Lung (tissue), 12 donors: ENCODE results near the gene CCDC47. TPM values are rescaled to one million over a fixed set of nuclear protein-coding genes. Genes with fewer than 3 reads are reported as not detected.

Experiments
- ATAC-seq: fragments of 200-7000 bp; cut with Tn5 transposase; one replicate; pipeline ENCODE4 v1.9.1; 2020; ENCODE audit warnings: moderate number of reproducible peaks; ENCODE audit not compliant: insufficient read depth, low FRiP score
- DNase-seq, 3 donors: peaks; one replicate each; pipeline ENCODE4 v3.0.0-alpha.2; 2013 to 2017
- H3K27ac ChIP-seq, 2 donors: one replicate each; pipeline ENCODE4 v1.5.1; 2013; ENCODE audit warnings: mild to moderate bottlenecking in 2 of 2, moderate library complexity in 2 of 2, control low read depth in 1 of 2, inconsistent platforms in 1 of 2, low read depth in 1 of 2, low read length in 1 of 2
- H3K27me3 ChIP-seq, 3 donors: one replicate each; pipeline ENCODE4 v1.5.1; 2013; ENCODE audit warnings: low read length in 2 of 3; ENCODE audit not compliant: control insufficient read depth in 3 of 3, insufficient read depth in 3 of 3
- H3K36me3 ChIP-seq, 4 donors: one replicate each; pipeline ENCODE4 v1.5.1; 2013; ENCODE audit warnings: low read length in 4 of 4, mild to moderate bottlenecking in 1 of 4, moderate library complexity in 1 of 4; ENCODE audit not compliant: control insufficient read depth in 4 of 4, insufficient read depth in 4 of 4
- H3K4me1 ChIP-seq, 5 donors: one replicate each; pipeline ENCODE4 v1.5.1; 2013; ENCODE audit warnings: low read length in 5 of 5, mild to moderate bottlenecking in 2 of 5, moderate library complexity in 1 of 5; ENCODE audit not compliant: control insufficient read depth in 5 of 5, insufficient read depth in 5 of 5
- H3K4me3 ChIP-seq: one replicate; pipeline ENCODE4 v1.5.1; 2013; ENCODE audit warnings: mild to moderate bottlenecking, control low read depth, moderate library complexity
- H3K9ac ChIP-seq, 2 donors: one replicate each; pipeline ENCODE4 v1.5.1; 2013; ENCODE audit warnings: low read length in 2 of 2, control low read depth in 1 of 2; ENCODE audit not compliant: insufficient read depth in 1 of 2
- H3K9me3 ChIP-seq, 4 donors: one replicate each; pipeline ENCODE4 v1.5.1; 2013; ENCODE audit warnings: low read length in 3 of 4, mild to moderate bottlenecking in 1 of 4, moderate library complexity in 1 of 4; ENCODE audit not compliant: control insufficient read depth in 4 of 4, insufficient read depth in 3 of 4
- WGBS, 2 donors: extraction: QIAGEN DNeasy Blood & Tissue Kit; methylation state at CpG; one replicate each; pipeline ENCODE4 v1.1.7; 2013; 5-methylcytosine and 5-hydroxymethylcytosine counted together
- polyA plus RNA-seq, 2 donors: library from polyadenylated mRNA; stranded (reverse); fragments of 200-250 nt; gene quantifications; one replicate each; pipeline ENCODE4 v1.2.1, GENCODE V29; 2013
- total RNA-seq, 2 donors: library from RNA; depleted of rRNA in 1 of 2; stranded (reverse); fragments of >200 nt in 1 of 2; gene quantifications; one replicate each; pipeline ENCODE4 v1.2.1, GENCODE V29; 2014 to 2021
- TF ChIP-seq, protein P1 (sequence below): IDR thresholded peaks from 2 replicates; pipeline ENCODE4 v1.5.1; 2012; ENCODE audit warnings: mild to moderate bottlenecking; ENCODE audit errors: control extremely low read depth, extremely low read depth
- donor health status: control.
- donor health status: control.
- donor health status: Bipolar disorder and iron deficiency.
- donor health status: healthy.
- donor health status: DM: yes; HTN: yes; CAD: no.

Gene CCDC47
- total and polyA plus RNA-seq, 4 donors, result 29.5 to 89.9 (median 82.7) TPM

- no peaks in the 10 kb centered on the region for H3K9me3 ChIP-seq
- no peak for ATAC-seq
- H3K36me3 ChIP-seq, result peaks cover 60 to 76% (median 69%) of the 10 kb centered on the region in 4 donors
- H3K27me3 ChIP-seq, result no peaks in the 10 kb centered on the region
- no peak overlapping the region for H3K9ac ChIP-seq
- no peak overlapping the region for H3K27ac ChIP-seq
- peaks cover 0 to 5% (median 4%) of the 10 kb centered on the region in 5 donors for H3K4me1 ChIP-seq
- WGBS, 2 donors, result 87 to 90% methylated on average over 10 of the region's 10 CpGs
- TF ChIP-seq, protein P1, sequence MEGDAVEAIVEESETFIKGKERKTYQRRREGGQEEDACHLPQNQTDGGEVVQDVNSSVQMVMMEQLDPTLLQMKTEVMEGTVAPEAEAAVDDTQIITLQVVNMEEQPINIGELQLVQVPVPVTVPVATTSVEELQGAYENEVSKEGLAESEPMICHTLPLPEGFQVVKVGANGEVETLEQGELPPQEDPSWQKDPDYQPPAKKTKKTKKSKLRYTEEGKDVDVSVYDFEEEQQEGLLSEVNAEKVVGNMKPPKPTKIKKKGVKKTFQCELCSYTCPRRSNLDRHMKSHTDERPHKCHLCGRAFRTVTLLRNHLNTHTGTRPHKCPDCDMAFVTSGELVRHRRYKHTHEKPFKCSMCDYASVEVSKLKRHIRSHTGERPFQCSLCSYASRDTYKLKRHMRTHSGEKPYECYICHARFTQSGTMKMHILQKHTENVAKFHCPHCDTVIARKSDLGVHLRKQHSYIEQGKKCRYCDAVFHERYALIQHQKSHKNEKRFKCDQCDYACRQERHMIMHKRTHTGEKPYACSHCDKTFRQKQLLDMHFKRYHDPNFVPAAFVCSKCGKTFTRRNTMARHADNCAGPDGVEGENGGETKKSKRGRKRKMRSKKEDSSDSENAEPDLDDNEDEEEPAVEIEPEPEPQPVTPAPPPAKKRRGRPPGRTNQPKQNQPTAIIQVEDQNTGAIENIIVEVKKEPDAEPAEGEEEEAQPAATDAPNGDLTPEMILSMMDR, result no peak
- no peak for DNase-seq
- H3K4me3 ChIP-seq, result no peak overlapping the region
Measured at GRCh38 chr17:63820963-63821561, 47.7 kb upstream of the CCDC47 start.

GRCh38 chr17:63819585-63820537 lies 46.5 kb upstream of the CCDC47 start:
- WGBS, 2 donors, result 59 to 71% methylated on average over 21 of the region's 21 CpGs
- TF ChIP-seq, protein P1, result no peak
- Histone ChIP-seq H3K4me3 (no peak overlapping the region), H3K4me1 (peaks cover 0 to 5% (median 0%) of the 10 kb centered on the region in 5 donors), H3K9me3 (no peaks in the 10 kb centered on the region), H3K27me3 (no peaks in the 10 kb centered on the region), H3K9ac (no peak overlapping the region), H3K36me3 (peaks cover 64 to 78% (median 73%) of the 10 kb centered on the region in 4 donors), H3K27ac (peak overlapping the region in 1 of 2 donors; percentile 13)
- ATAC-seq, result no peak
- DNase-seq, result no peak

DNA sequence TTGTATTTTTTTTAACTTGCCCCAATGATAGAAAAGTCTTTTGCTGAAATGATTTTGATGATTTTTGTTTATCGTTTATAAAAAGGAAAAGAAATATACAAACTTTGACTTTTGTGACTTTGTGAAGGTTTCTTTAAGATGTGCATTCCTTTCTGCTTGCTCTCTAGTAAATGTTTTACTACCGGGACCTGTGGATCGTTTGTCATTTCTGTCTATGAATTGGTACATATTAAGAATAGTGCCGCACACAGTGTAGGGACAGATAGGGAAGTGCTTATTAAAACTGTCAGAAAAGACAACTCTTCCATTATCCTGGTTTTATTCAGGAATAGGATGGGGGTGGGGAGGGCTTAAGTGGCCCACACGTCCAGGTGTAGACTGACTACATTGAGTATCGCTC lies 45.7 kb upstream of the CCDC47 start:
- WGBS, 2 donors, result 71 to 75% methylated on average over 6 of the region's 6 CpGs
- H3K4me1 ChIP-seq, result peaks cover 0 to 5% (median 0%) of the 10 kb centered on the region in 5 donors
- H3K27me3 ChIP-seq, result no peaks in the 10 kb centered on the region
- H3K9ac ChIP-seq, result no peak overlapping the region
- H3K27ac ChIP-seq, result no peak overlapping the region
- H3K9me3 ChIP-seq, result no peaks in the 10 kb centered on the region
- TF ChIP-seq, protein P1, result no peak
- peaks cover 60 to 74% (median 71%) of the 10 kb centered on the region in 4 donors for H3K36me3 ChIP-seq
- no peak overlapping the region for H3K4me3 ChIP-seq
- no peak for ATAC-seq
- DNase-seq, result no peak
